GM12878 (cell line): ENCODE data around the gene SOX18. TPM values are rescaled to one million over a fixed set of nuclear protein-coding genes. Genes with fewer than 3 reads are reported as not detected.
A peak's percentile ranks its signal among the peaks of the same experiment; 100 is the strongest.

ENCODE experiments used
- BCLAF1 ChIP-seq: fragments of 450-650 bp; IDR thresholded peaks from 2 replicates; pipeline ENCODE4 v1.6.1; 2017; ENCODE audit warnings: antibody characterized with exemption, mild to moderate bottlenecking, moderate library complexity
- CBX5 ChIP-seq: sonication (generic); IDR thresholded peaks from 2 replicates; pipeline ENCODE4 v1.6.1; 2016; ENCODE audit warnings: low read depth, moderate library complexity, mild to moderate bottlenecking, inconsistent platforms
- EGR1 ChIP-seq, 2 experiments: IDR thresholded peaks; 1 replicate in 1 of 2; 2 replicates in 1 of 2; pipeline ENCODE4 v1.6.1; 2011 to 2012; ENCODE audit warnings: low read depth in 2 of 2, low read length in 2 of 2, borderline replicate concordance in 1 of 2, mild to moderate bottlenecking in 1 of 2, moderate library complexity in 1 of 2
- EZH2 ChIP-seq: IDR thresholded peaks from 2 replicates; pipeline ENCODE4 v1.6.1; 2012; ENCODE audit warnings: low read depth, mild to moderate bottlenecking, control low read depth, inconsistent platforms, low read length, borderline replicate concordance; ENCODE audit not compliant: control insufficient read depth
- FOXM1 ChIP-seq: IDR thresholded peaks from 2 replicates; pipeline ENCODE4 v1.6.1; 2012; ENCODE audit warnings: low read depth, mild to moderate bottlenecking, inconsistent platforms, low read length, moderate library complexity
- HDAC6 ChIP-seq: fragments of 200-600 bp; sonication (generic); IDR thresholded peaks from one replicate; pipeline ENCODE4 v1.8.0; 2017; ENCODE audit warnings: antibody characterized with exemption; ENCODE audit not compliant: unreplicated experiment
- MAX ChIP-seq: IDR thresholded peaks from 2 replicates; pipeline ENCODE4 v1.6.1; 2012; ENCODE audit warnings: low read depth, low read length, improper control_type of control experiment
- PBX3 ChIP-seq: IDR thresholded peaks from 2 replicates; pipeline ENCODE4 v1.6.1; 2011; ENCODE audit warnings: mild to moderate bottlenecking, low read depth, low read length, moderate library complexity; ENCODE audit not compliant: insufficient replicate concordance
- REST ChIP-seq: IDR thresholded peaks from 2 replicates; pipeline ENCODE4 v1.6.1; 2012; ENCODE audit warnings: mild to moderate bottlenecking, low read depth, low read length
- RUNX3 ChIP-seq: IDR thresholded peaks from 2 replicates; pipeline ENCODE4 v1.6.1; 2012; ENCODE audit warnings: low read length, inconsistent platforms
- SMC3 ChIP-seq: IDR thresholded peaks from 2 replicates; pipeline ENCODE4 v1.6.1; 2011; ENCODE audit warnings: low read length, improper control_type of control experiment, borderline replicate concordance
- SRF ChIP-seq, 2 experiments: IDR thresholded peaks; 2 replicates each; pipeline ENCODE4 v1.6.1; 2011; ENCODE audit warnings: low read depth in 2 of 2, low read length in 2 of 2, mild to moderate bottlenecking in 1 of 2, moderate library complexity in 1 of 2
- TCF7 ChIP-seq: IDR thresholded peaks from 2 replicates; pipeline ENCODE4 v1.6.1; 2014; ENCODE audit warnings: antibody characterized with exemption, borderline replicate concordance
- USF1 ChIP-seq: IDR thresholded peaks from 2 replicates; pipeline ENCODE4 v1.6.1; 2011; ENCODE audit warnings: borderline replicate concordance, low read depth, mild to moderate bottlenecking, moderate library complexity, mixed read lengths, low read length; ENCODE audit not compliant: insufficient read depth; ENCODE audit errors: extremely low read length
- ZBTB4 ChIP-seq: fragments of 450-650 bp; formaldehyde crosslinking; IDR thresholded peaks from 2 replicates; pipeline ENCODE4 v1.4.0; 2022; ENCODE audit warnings: mild to moderate bottlenecking, moderate library complexity
- polyA plus RNA-seq, 11 experiments: library from polyadenylated mRNA; depleted of rRNA in 4 of 11; unstranded in 6 of 11; stranded (reverse) in 5 of 11; fragments of >200 nt; fragmentation: Nextera tagmentation in 4 of 11; fragmentation: Illumina TruSeq in 1 of 11; extraction: Ambion mirVana in 4 of 11; extraction: Trizol in 1 of 11; gene quantifications; 1 replicate in 1 of 11; 2 replicates in 10 of 11; pipeline versions ENCODE4 v1.2.1 to v1.2.3, GENCODE V29; 2011 to 2016; ENCODE audit warnings: inconsistent platforms in 2 of 11, missing spikeins in 2 of 11, low read depth in 1 of 11
- total RNA-seq, 4 experiments: library from RNA; depleted of rRNA in 3 of 4; stranded (reverse); fragments of >200 nt in 3 of 4; fragmentation: Illumina TruSeq in 1 of 4; extraction: Trizol in 1 of 4; gene quantifications; 2 replicates each; pipeline versions ENCODE4 v1.2.1 to v1.2.3, GENCODE V29; 2013 to 2021

The SOX18 gene
- total and polyA plus RNA-seq, 10 of the 15 experiments (the other 5 are each of a cell fraction or from before 2014, with no cell fraction given): 0.05 to 5.6 (median 0.28) TPM; not detected in 3

GRCh38 chr20:64079273-64080012, 30.0 kb upstream of the SOX18 start, which contains the start of gene RGS19 (continued):
- TF ChIP-seq ZBTB4 (CRISPR knock-in tag): no peak
- TF ChIP-seq EGR1 (IDR thresholded peaks at IDR 0.05; ENCODE audit: borderline replicate concordance in 1 of 2, low read depth in 2 of 2, low read length in 2 of 2): peak in 1 of 2 experiments; percentile 77; a peak in 1 of 3 replicates
- TF ChIP-seq MAX: no peak
- TF ChIP-seq EZH2: no peak
- TF ChIP-seq SRF (IDR thresholded peaks at IDR 0.05; ENCODE audit: low read depth in 2 of 2, low read length in 2 of 2): no peak
- no peak for TF ChIP-seq USF1
- TF ChIP-seq RUNX3: 0 out of 2 replicates have a peak, but pooled peaks have one; percentile 10
- no peak for TF ChIP-seq CBX5
- TF ChIP-seq SMC3: no peak
- TF ChIP-seq REST: no peak
- TF ChIP-seq HDAC6: no peak
- TF ChIP-seq BCLAF1: peak; percentile 63; the same call in 1 of the 2 replicates
- no peak for TF ChIP-seq FOXM1
- TF ChIP-seq TCF7: no peak
- TF ChIP-seq PBX3: no peak
